Esophagus muscularis mucosa (tissue), 4 donors: Measurements from ENCODE around the gene GBA2.

ENCODE experiments used
- CTCF ChIP-seq, 3 experiments: fragments of 200-600 bp in 2 of 3; fragments of 450-650 bp in 1 of 3; sonication (generic) in 2 of 3; IDR thresholded peaks; one replicate each; pipeline ENCODE4 v1.5.1; 2017 to 2019; ENCODE audit warnings: antibody characterized with exemption in 3 of 3, mild to moderate bottlenecking in 2 of 3, moderate library complexity in 1 of 3
- EP300 ChIP-seq: sonication (generic); formaldehyde crosslinking; IDR thresholded peaks from one replicate; pipeline ENCODE4 v1.6.1; 2017; ENCODE audit warnings: antibody characterized with exemption
- POLR2A ChIP-seq: fragments of 450-650 bp; IDR thresholded peaks from one replicate; pipeline ENCODE4 v1.6.1; 2017; ENCODE audit warnings: antibody characterized with exemption, moderate library complexity, mild to moderate bottlenecking, low read depth

DNA sequence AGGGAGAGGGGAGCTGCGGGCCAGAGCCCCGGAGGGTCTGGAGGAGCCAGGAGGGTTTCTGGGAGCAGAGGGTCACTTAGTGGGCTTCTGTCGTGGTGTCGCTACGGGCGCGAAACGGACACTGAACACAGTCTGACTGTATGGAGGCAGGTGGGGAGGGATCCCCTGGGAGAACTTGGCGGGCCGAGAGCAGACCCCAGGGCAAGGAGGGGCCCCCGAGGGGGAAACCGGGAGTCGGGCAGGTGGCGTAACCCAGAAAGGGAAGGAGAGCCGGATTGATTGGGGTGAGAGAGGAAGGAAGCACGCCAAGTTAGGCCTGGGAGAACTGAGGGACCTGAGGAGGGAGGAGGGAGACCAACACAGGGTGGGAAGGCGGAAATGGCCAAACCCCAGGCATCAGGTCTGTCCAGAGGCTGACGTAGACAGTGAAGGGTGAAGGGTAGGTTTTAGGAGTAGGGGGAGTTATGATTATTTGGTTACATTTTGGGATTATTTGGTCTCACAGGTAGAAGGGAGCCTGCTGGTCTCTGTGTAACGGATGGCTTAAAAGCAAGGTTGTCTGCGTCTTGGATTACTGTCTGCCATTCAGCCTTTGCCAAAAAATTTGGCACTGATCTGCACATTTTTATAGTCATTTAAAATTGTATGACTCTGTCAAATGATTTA is 8.3 kb upstream of the GBA2 start:
- TF ChIP-seq POLR2A (no peak), CTCF (IDR thresholded peaks at IDR 0.05) (no peak), EP300 (no peak)
